ENCODE measurements around the gene MYBBP1A.

Gene MYBBP1A

DNA sequence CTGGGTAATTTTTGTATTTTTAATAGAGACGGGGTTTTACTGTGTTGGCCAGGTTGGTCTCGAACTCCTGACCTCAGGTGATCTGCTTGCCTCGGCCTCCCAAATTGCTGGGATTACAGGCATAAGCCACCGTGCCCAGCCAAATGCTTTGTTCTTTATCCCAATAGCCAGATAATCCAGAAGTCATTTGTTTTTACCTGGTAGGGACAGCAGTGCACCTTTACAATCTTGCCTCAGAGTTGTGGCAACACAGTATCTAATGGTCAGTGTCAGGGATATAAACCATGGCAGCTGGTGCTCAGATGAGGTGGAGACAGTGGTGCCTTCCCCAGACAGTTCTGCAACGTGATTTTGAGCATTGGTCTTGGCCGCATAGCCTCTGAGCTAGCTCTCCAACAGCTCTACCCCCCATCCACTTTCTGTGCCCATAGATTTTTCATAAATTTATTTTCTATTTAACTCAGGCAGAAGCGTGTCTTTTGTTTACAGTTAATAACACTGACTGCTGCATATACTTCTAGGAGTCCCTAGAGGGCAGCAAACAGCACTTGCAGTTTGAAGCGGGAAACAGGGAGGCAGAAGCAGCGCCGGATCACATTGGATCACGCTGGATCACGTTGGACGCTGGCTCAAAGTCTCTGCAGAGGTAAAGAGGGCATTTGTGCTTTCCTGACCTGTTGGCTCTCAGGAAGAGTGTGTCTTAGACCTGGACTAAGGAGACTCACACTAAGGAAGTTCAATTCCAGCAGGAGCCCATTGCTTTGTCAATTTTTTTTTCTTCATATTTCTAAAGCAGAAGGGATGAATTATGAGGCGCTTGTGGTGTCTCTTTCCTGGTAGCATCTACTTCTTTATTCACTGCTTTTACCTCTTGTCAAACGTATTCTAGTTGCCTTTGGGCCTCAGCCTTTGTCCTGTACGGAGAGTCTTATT, 10.3 kb upstream of the MYBBP1A start:
- DNase-seq, result peak; percentile 57

DNA sequence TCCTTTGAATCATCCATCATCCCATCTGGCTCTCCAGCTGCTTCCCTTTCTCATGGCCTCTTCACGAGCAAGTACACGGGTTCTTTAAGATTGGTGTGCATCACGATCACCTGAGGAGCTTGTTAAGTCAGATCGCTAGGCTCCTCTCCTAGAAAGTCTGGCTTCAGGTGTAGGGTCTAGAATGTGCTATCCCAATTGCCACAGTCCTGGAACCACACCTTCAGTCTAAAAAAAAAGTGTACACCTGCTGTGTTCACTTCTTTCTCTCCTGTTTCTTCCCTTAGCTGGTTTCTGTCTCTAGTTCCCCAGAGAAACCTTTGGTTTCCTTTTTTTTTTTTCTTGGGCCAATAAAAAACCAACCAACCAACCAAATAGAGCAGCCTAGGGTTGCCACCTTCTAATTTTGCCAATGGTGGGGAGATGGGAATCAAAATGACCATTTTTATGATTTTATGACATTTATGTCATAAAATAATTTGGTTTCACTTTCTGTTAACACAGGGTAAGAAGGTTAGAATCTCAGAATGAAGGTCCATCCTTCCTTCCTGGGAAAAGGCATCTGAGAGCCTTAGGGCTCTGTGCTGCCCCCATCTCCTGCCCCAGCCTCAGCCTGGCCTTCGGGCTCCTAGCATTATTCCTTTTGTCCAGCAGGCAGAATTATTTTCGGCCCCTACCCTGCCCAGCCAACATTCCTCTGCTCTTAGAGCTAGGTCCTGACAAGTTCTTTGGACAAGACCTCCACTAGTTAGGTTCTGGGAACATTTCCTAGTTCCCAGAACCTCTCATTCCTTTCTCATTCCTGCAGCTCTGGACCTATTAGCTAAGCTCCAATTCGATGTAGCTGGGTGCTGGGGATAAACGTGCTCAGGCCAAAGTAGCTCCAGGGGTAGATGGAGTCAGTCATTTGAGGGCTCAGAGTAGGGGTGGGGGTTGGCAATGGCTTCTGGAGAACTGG, 7.1 kb upstream of the MYBBP1A start:
- no peak for DNase-seq

DNA sequence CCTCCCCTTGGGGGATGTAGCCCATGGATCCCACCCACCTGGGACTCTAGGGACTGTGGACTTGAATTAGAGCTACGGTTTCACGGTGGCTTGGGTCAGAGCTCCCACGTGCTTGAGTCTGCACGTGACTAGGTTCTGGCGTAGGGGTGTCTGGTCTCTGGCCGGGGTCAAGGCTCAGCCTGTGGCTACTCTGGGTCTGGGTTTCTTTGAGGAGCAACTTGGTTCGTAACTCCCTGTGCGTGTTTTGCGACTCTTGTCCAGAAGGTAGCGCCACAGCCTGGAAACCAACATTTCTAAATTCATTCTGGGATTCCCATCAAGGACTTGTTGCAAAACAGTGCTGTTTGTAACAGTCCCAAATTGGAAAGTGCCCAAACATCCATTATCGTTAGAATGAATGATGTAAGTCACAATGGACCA, 5.7 kb upstream of the MYBBP1A start:
- no peak for DNase-seq

DNA sequence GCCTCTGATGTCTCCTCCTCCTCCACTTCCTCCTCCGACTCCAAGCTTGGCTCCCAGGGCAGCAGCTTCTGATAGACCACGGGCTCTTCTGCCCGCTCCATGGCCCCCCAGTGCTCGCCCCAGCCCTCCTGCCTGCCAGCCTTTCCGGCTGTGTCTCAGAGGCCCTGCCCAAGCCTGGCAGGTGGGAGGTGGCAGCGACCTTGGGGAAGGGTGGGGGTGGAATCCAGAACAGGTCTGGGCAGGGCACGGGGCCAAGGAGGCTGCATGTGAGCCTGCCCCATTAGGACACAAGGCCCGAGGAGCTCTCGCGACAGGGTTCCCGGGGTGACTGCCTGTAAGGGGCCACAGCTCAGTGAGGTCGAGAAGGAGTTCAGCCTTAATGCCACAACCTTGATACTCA, 5.2 kb upstream of the MYBBP1A start, which contains the start of gene GGT6:
GGT6 (minus strand) TSS at position 157 of the 400 bp plus-strand sequence; CDS start at position 101, 56 bp downstream.
- no peak for DNase-seq

DNA sequence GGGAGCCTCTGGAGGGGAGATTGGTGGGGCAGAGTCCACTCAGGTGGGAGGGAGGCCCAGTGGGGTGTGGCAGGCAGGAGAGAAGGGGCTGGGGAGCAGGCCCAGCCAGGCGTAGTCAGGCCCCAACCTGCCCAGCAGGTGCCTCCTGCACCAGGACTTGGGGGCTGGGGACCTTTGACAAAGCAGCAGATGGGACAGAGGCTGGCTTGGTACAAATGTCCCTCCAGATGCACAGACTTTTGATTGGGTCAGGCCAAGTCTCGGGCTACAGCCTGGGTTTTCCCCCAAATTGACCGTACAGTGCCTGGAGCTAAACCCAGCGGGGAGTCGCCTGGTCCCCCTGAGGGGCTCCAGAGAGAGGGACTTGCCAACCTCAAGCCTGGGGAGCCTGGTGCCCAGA, 4.8 kb upstream of the MYBBP1A start:
- no peak for DNase-seq

DNA sequence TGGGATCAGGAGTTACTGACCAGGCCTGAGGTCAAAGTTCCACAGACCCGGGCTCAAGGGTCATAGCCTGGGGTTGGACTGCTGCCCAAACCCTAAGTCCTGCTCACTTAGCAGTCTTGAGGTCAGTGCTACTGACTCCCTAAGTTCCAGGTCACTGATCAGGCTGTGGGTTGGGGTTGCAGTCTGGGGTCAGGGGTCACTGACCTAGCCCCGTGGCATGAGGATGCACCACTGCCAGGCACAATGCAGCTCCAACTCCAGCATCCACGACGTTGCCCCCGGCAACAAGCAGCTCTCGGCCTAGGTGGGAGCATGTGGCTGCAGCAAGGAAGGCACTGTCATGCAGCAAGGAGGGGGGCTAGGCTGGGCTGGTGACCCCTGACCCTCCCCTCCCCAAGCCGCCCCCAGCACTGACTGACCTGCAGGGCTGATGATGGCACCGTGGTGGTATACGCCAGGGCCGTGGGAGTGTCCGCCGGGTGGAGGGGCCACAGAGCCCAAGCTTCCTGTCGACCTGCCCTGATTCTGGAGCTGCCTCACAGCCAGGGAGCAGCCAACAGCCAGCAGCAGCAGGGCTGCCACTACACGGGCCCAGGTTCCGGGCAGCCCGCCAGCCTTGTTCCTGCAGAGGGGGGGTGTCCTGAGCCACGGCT, 4.1 kb upstream of the MYBBP1A start:
- no peak for DNase-seq

DNA sequence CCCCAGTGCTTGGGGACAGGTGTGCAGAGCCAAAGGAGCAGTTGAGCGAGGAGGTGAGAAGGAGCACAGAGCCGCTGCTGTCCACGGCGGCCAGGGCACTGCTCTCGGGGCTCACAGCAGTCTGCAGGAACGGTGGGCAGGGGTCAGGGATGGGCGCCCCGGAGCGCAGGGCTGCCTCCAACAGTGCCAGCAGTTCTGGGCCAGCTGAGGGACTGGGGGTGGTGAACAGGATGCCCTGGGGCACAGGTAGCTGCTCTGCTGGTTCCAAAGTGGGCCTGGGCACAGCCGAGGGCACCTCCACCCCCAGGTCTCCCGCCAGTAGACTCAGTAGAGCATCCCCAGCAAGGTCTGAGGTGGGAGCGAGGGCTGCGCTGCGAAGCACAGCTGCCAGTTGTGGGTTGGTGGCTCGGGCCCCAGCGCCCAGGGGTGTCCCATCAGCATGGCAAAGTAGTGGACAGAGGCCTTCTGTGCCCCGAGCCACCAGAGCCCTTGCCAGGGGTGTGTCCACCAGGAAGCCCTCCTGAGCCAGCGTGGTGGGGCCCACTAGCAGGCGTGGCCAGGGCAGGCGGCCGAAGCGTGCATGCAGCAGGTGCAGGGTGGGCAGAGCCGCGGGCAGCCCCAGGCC, 3.3 kb upstream of the MYBBP1A start:
- no peak for DNase-seq

DNA sequence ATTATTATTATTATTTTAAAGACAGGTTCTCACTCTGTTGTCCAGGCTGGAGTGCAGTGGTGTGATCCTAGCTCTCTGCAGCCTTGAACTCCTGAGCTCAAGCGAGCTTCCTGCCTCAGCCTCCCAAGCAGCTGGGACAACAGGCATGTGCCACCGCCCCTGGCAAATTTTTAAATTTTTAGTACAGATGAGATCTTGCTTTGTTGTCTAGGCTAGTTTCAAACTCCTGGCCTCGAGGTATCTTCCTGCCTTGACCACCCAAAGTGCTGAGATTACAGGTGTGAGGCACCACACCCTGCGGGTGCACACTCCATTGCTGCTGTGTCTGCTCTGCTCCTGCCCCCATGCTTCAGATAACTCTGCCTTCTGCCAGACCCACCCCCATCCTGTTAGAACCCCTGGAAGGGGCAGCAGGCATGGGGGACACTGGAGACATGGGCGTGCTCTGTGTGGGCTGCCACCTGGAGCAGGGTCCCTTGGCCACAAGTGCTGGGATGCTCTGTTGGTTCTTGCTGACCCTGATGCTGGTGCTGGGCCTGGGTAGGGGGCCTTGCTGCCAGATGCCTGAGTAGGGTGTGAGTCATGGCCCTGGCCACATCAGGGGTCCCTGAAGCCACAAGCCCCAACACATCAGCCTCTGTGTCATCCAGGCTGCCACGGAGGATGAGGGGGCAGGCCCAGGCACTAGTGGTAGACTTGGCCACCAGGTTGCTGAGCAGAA, 2.6 kb upstream of the MYBBP1A start:
- no peak for DNase-seq

DNA sequence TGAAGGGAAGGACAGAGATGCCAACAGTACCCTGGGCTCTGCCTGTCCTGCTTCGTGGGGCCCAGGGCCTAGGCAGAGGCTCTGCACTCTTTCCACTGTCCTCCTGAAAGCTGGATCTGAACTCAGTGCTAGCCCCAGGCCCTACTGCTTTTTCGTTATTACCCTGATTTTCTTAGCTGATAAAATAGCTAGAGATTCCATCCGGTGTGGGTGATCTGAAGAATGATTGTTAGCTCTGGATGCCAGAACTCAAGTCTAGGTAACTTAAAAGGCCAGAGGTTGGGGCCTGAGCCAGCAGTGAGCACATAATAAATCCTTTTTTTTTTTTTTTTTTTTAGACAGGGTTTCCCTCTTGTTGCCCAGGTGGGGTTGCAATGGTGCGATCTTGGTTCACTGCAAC, 1.8 kb upstream of the MYBBP1A start:
- DNase-seq, result no peak

DNA sequence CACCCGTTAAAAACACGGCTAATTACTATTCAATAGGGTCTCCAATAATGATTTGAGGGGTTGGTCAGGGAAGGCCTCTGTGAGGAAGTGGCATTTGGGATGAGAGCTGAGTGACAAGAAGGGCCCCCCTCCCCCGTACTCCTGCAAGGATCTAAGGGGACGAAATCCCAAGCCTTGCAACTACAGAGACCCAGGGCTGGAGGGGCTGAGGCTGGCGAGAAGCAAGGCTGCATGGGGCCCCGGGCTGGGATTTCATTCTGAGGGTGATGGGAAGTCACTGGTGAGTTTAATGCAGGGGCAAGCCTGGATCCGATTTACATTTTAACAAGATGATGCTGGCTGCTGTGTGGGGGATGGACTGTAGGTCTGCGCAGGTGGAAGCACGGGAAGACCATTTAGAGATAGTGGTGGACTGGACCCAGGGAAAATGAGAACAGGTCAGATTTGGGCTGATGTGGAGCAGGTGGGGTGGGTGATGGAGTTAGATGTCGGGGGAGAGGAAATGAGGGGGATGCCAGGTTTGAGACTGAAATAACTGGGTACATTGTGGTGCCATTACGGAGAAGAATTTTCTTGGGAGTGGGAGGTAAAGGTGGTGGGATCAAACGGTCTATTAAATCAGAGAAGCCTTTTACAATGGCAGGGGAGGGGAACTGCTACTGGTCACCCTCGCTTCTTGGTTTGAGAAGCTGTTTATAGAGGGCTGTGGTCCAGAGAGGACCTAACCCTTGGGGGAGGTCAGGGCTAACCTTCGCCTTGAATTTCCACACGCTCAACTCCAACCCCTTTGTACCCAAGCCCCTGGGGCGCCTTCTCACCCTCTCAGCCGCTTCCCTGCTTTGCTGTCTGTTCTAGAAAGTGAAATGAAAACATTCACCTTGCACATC, 932 bp upstream of the MYBBP1A start:
- DNase-seq, result no peak

DNA sequence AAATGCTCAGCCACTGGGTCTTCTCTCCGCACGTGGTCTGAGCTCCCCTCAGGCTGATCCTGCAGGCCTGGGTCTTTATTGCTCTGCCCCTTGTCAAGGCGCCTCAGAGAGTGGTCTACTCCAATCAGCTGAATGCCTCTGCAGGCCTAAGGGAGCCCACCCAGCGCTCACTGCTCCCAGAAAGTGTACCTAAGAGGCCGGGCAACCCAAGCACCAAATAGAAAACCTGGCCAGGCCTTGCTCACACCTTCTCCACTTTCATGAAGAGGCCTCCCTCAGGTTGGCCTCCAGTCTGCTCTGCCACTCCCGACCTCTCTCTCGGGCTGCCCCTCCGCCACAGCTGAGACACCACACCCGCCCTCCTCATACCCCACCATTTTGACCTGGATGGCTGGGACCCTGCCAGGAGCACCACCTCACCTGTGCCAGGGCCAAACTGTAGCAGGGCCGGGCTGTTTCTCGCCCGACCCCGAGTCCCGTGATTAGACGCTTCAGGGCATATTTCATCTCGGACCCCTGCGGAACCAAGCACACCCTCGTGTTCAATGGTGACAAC, 665 bp downstream of the MYBBP1A start:
- DNase-seq, result no peak

DNA sequence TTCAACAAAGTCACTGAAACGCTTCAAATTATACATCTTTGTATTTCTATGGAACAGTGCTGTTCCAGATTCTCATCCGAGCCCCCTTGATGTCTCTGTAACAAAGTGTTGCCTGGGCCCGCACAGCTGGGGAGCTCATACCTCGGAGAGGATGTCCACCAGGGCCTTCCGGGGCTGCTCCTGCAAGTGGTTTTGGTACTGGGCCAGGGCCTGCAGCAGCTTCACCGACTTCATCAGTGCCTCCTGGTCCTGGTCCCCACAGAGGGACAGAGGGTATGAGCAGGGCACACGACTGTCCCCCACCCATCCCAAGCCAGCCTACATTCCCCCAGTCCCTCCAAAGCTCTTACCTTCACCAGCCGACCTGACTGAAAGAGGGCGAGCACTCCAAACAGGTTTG, 1.5 kb downstream of the MYBBP1A start:
- no peak for DNase-seq

DNA sequence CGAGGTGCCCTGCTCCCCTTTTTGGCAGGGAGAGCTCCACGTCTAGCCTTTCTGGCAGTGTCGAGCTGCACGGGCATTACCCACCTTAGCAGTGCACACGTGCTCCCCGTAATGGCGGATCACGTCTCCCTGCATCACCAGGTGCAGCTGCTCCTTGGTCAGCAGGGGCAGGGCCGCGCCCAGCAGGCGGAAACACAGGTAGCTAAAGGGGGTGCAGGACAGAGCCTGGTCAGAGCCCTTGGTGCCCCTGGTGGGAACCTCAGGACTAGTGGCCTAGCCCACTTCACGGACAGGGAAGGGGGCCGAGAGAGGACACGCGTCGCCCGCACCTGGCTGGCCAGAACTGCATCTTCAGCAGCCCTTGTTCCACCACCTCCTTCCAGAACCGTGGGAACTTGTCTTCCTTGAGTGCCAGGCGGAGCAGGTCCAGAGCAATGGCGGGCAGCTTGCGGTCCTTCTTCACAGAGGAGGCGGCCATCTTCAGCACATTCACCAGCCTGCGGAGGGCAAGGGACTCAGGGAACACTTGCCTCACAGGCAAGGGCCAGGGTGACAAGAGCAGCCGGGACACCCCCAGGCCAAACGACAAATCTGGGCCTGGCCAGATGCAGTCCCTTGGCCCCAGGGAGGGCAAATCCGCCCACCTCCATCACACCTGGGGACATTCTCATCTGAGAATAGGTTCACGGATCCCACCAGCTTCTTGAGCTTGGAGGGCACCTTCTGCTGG, 3.2 kb downstream of the MYBBP1A start:
- no peak for DNase-seq

DNA sequence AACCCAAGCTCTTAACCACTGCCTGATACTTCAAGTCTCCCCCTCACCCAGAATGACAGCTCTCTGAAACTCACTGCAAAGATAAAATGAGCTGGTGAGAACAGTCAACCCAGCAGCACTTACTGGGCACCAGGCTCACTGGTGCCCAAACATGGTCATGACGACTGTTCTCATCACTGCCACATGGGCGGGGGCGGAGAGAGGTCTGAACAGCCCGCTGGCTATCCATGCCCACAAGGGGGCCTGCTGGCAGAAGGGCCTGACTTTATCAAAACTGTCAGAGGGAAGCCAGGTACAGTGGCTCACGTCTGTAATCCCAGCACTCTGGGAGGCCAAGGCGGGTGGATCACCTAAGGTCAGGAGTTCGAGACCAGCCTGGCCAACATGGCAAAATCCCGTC, 4.0 kb downstream of the MYBBP1A start:
- DNase-seq, result no peak

DNA sequence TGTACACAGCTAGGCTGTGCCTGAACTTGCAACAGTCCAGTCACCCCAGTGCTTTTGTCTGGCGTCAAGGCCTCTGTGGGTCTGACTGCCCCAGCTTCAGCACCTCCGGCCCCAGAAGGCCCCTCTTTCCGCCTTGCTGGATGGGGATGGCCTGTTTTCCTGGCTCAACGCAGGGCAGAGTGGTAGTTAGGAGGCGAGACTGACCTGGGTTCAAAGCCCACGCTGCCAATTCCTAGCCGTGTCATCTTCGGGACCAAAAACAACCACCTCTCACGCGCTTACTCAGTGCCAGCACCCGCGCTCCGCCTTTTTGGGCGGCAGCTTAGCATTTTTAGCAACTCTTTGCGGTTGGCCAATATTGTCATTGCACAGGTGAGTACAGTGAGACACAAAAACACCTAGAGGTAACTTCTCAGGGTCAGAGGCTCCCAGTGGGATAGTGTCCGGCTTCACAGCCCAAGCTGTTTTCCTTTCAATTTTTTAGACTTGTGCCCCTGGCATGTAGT, 4.6 kb downstream of the MYBBP1A start:
- no peak for DNase-seq

DNA sequence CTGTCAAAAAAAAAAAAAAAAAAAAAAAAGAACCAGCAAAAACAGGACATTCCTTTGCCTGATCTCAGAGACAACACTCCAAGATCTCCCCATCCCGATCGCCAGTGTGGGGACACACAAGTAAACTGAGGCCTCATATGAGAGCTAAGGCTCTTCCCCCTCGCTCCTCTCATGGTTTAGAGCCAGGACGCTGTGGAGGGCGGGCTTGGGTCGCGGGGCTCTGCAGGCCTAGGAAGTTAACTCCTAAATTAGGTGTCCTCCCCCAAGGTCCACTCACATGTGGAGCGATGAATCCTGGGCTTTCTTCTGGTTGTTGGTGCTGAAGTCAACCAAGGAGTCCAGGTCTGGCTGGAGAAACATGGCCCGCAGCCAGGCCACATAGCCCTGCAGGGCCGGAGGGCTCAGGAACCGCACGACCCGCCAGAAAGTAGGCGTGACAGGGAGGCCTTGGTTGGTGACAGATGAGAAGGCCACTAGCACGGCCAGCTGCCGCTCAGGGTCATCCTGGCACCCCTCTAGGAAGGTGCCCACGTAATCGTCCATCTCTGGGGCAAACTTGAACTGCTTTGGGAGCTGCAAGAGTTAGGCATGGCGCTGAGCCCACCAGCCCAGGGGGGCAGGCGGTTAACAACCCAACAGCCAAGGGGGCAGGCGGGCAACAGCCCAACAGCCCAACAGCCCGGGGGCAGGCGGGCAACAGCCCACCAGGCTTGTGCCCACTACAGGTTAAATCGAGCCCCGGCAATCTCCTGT, 5.2 kb downstream of the MYBBP1A start:
- DNase-seq, result no peak

DNA sequence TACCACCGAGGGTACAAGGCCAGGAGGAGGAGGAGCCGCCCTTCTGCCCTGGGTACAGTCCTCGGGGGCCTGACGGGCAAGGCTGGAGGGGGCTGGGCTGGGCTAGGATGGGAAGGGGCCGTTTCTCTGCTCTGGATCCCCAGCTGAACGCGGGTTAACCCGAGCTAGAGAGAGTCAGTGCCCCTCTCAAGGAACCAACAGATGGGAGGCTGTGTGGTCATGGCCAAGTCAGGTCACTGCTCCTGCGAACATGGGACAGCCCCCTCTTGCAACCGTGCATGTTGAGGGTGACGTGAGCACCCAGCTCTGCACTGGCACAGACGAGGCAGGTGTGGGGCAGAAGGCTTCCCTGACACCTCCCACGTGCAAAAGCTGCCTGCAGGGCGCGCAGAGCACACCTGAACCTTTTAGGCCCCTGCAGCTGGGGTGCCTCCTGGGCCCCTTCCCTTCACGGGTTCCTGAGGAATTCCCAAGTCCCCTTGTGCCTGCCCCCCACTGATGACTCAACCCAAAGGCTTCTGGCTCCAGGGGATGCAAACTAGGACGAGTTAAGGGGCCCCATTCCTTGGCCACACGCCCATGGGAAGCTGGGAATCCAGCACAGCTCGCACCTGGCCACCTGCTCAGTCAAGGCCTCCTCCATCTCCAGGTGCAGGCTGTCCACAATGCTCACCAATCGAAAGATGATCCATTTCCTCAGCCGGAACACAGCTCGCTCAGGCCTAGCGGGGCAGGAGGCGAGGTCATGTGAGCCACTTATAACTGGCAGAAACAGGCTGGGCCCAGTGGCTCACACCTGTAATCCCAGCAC, 6.3 kb downstream of the MYBBP1A start:
- DNase-seq, result no peak

DNA sequence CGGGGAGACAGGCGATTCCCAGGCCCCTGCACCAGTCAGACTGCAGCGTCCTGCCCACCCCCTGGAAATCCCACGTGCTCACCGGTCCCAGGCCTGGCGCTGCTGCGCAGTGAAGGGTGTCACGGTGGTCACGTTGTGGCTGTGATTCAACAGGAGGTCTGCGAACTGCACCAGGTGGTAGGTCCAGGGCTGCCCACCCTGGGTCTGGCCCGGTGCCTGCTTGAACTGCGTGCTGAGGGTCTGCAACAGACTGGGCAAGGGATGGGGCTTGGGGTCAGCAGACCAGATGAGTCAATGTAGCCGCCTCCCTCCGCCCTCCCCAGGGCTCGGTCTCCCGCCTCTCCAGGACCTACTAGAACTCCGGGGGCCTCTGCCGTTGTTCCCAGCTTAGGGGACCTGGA, 7.1 kb downstream of the MYBBP1A start:
- no peak for DNase-seq
